Activated CD4-positive, alpha-beta T cell treated with anti-CD3 and anti-CD28 coated beads, Interleukin-2, amount 10 ng/mL, durations not matched to agents 24 days and 14 days (primary cell): Measurements from ENCODE around the gene LPCAT3. TPM values are rescaled to one million over a fixed set of nuclear protein-coding genes. Genes with fewer than 3 reads are reported as not detected.

Experiments
- DNase-seq: peaks from one replicate; pipeline ENCODE4 v3.0.0; 2022
- H3K27ac Mint-ChIP-seq: one replicate; pipeline ENCODE4 v1.8.0; 2022; ENCODE audit warnings: mild to moderate bottlenecking, mixed read lengths
- H3K27me3 Mint-ChIP-seq: one replicate; pipeline ENCODE4 v1.8.0; 2022; ENCODE audit warnings: mixed read lengths
- H3K36me3 Mint-ChIP-seq: one replicate; pipeline ENCODE4 v1.8.0; 2022; ENCODE audit warnings: low read depth, mild to moderate bottlenecking, mixed read lengths
- H3K4me1 Mint-ChIP-seq: one replicate; pipeline ENCODE4 v1.8.0; 2021; ENCODE audit warnings: mixed read lengths
- H3K4me3 Mint-ChIP-seq: one replicate; pipeline ENCODE4 v1.8.0; 2022; ENCODE audit warnings: mild to moderate bottlenecking, moderate library complexity, mixed read lengths
- H3K9me3 Mint-ChIP-seq: one replicate; pipeline ENCODE4 v1.8.0; 2021; ENCODE audit warnings: mixed read lengths
- intact Hi-C: fragments of 100-400 bp; cut with micrococcal nuclease; formaldehyde crosslinking; loops from one replicate; pipeline ENCODE4 v1.15.1; 2023
- total RNA-seq: library from RNA; stranded (reverse); gene quantifications from 2 replicates; pipeline ENCODE4 v1.2.3, GENCODE V29; 2022

Gene LPCAT3
- total RNA-seq, 1 donor from 2014 or later: 29.2 TPM

GRCh38 chr12:6954316-6955107, 63.8 kb downstream of the LPCAT3 start:
- no peak for DNase-seq
- intact Hi-C loops: loop anchor here (5.0 kb wide), 1 partner anchor 502 kb away; the partner anchor contains the start of gene TAPBPL
- Mint-ChIP-seq H3K27me3 (no peaks in the 10 kb centered on the region), H3K4me1 (peaks cover 72% of the 10 kb centered on the region), H3K4me3 (peak overlapping the region; percentile 96), H3K9me3 (no peaks in the 10 kb centered on the region), H3K36me3 (peaks cover 73% of the 10 kb centered on the region), H3K27ac (peak overlapping the region; percentile 96)

GRCh38 chr12:6953442-6954315, 64.6 kb downstream of the LPCAT3 start:
- H3K4me1 Mint-ChIP-seq: peaks cover 71% of the 10 kb centered on the region
- H3K27ac Mint-ChIP-seq: peak overlapping the region; percentile 96
- peak overlapping the region; percentile 96 for H3K4me3 Mint-ChIP-seq
- intact Hi-C loops: loop anchor here (1.0 to 5.0 kb wide), 3 partner anchors 8 to 501 kb away; partner anchors contain the start of genes C12orf57 and TAPBPL
- H3K36me3 Mint-ChIP-seq: peaks cover 70% of the 10 kb centered on the region
- no peaks in the 10 kb centered on the region for H3K27me3 Mint-ChIP-seq
- no peaks in the 10 kb centered on the region for H3K9me3 Mint-ChIP-seq
- DNase-seq: peak; percentile 96

- Mint-ChIP-seq H3K4me1 (peaks cover 69% of the 10 kb centered on the region), H3K9me3 (no peaks in the 10 kb centered on the region), H3K27me3 (no peaks in the 10 kb centered on the region), H3K27ac (peak overlapping the region; percentile 96), H3K4me3 (peak overlapping the region; percentile 96), H3K36me3 (peaks cover 62% of the 10 kb centered on the region)
- intact Hi-C loops: loop anchor here (1.0 to 5.0 kb wide), 3 partner anchors 8 to 501 kb away; partner anchors contain the start of genes C12orf57 and TAPBPL
- peak; percentile 77 for DNase-seq
These were observed 65.3 kb downstream of the LPCAT3 start for GRCh38 chr12:6952863-6953441.

GRCh38 chr12:6952121-6952862, 66.0 kb downstream of the LPCAT3 start:
- DNase-seq: peak; percentile 78
- peaks cover 70% of the 10 kb centered on the region for H3K4me1 Mint-ChIP-seq

GRCh38 chr12:6951551-6952120, 66.6 kb downstream of the LPCAT3 start:
- Mint-ChIP-seq H3K4me1 (peaks cover 69% of the 10 kb centered on the region), H3K27ac (peak overlapping the region; percentile 96), H3K9me3 (no peaks in the 10 kb centered on the region), H3K36me3 (peaks cover 55% of the 10 kb centered on the region), H3K4me3 (peak overlapping the region; percentile 96), H3K27me3 (no peaks in the 10 kb centered on the region)
- no peak for DNase-seq
- intact Hi-C loops: loop anchor here (5.0 kb wide), 1 partner anchor 499 kb away; the partner anchor contains the start of gene TAPBPL

More at GRCh38 chr12:6952121-6952862, 66.0 kb downstream of the LPCAT3 start:
- intact Hi-C loops: loop anchor here (5.0 kb wide), 1 partner anchor 500 kb away; the partner anchor contains the start of gene TAPBPL
- H3K27me3 Mint-ChIP-seq: no peaks in the 10 kb centered on the region
- peak overlapping the region; percentile 96 for H3K27ac Mint-ChIP-seq
- H3K9me3 Mint-ChIP-seq: no peaks in the 10 kb centered on the region
- peaks cover 58% of the 10 kb centered on the region for H3K36me3 Mint-ChIP-seq
- peak overlapping the region; percentile 96 for H3K4me3 Mint-ChIP-seq

DNA sequence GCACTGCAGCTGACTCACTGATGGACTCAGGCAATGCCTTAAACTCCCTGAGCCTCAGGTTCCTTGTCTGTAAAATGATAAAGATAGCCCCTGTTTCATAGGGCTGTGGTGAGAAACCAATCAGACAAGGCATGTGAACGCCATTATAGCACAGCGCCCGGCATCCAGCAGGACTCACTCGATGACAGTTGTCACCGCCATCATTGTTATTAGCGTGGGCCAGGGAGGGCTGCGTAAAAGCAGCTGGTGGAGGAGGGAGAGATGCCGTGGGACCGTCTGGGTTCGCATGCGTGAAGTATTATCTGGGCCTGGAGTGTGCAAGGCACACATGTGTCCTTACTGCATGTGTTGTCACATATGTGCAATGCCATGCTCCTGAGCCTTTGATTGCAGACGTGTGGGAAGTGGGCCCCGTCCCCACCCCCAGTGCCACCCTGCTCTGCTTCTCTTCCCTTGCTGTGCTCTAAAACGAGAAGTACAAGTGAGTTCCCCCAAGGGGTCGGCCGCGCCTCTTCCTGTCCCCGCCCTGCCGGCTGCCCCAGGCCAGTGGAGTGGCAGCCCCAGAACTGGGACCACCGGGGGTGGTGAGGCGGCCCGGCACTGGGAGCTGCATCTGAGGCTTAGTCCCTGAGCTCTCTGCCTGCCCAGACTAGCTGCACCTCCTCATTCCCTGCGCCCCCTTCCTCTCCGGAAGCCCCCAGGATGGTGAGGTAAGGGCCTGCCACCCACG, 67.3 kb downstream of the LPCAT3 start, which contains the start of gene PTPN6:
Gene PTPN6, plus strand, starts transcription at position 546 of the 730 bp plus-strand sequence. Its CDS starts 157 bp downstream, at position 703.
- peak within 1 kb of the TSS; percentile 96 for H3K4me3 Mint-ChIP-seq
- H3K27ac Mint-ChIP-seq: peak within 1 kb of the TSS; percentile 96
- H3K27me3 Mint-ChIP-seq: no peaks in the 10 kb centered on the region
- peak; percentile 88 for DNase-seq
- H3K9me3 Mint-ChIP-seq: no peaks in the 10 kb centered on the region
- H3K4me1 Mint-ChIP-seq: peaks cover 68% of the 10 kb centered on the region
- H3K36me3 Mint-ChIP-seq: peaks cover 51% of the 10 kb centered on the region
- intact Hi-C loops: loop anchor here (1.0 to 5.0 kb wide), 2 partner anchors 19 to 499 kb away; partner anchors contain the start of genes EMG1, PHB2 and TAPBPL

GRCh38 chr12:6950401-6950801, 67.9 kb downstream of the LPCAT3 start:
- H3K4me1 Mint-ChIP-seq: peaks cover 68% of the 10 kb centered on the region
- peak; percentile 80 for DNase-seq
- H3K4me3 Mint-ChIP-seq: peak overlapping the region; percentile 96
- H3K27ac Mint-ChIP-seq: peak overlapping the region; percentile 96
- H3K36me3 Mint-ChIP-seq: peaks cover 50% of the 10 kb centered on the region
- H3K9me3 Mint-ChIP-seq: no peaks in the 10 kb centered on the region
- no peaks in the 10 kb centered on the region for H3K27me3 Mint-ChIP-seq
- intact Hi-C loops: loop anchor here (1.0 to 5.0 kb wide), 2 partner anchors 20 to 498 kb away; partner anchors contain the start of genes EMG1, PHB2 and TAPBPL

DNA sequence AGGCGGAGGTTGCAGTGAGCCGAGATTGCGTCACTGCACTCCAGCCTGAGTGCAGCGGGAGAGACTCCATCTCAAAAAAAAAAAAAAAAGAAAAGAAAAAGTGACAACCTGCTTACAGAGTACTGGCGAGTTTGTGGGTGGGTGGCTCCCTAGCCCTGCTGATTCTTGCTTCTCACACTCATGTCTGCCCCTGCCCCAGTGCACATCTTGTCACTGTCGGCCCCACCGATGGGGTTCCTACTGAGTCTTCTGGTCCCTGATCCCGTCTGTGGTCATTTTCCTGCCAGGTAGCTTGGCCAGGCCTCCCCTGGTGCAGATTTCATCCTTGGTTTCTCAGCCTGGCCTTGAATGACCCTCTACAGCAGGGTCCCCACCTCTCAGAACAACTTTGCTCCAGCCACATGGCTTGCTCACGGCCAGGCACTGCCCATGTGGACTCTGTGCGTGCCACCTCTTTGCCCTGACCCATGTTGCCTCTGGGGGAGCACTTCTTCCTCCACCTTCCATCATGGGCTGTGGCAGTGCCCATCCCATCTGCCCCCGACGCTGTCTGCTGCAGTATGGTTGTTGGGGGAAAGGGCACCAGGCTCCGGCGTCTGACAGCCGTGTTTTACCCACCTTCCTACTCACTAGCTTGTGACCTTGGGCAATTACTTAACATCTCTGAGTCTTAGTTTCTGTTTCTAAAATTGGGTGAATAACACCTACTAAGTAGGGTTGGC, 69.2 kb downstream of the LPCAT3 start:
- no peak for DNase-seq
- no peaks in the 10 kb centered on the region for H3K27me3 Mint-ChIP-seq
- peaks cover 43% of the 10 kb centered on the region for H3K36me3 Mint-ChIP-seq
- H3K4me1 Mint-ChIP-seq: peaks cover 67% of the 10 kb centered on the region
- peak overlapping the region; percentile 96 for H3K4me3 Mint-ChIP-seq
- H3K27ac Mint-ChIP-seq: peak overlapping the region; percentile 91
- intact Hi-C loops: no loop called here
- H3K9me3 Mint-ChIP-seq: no peaks in the 10 kb centered on the region

GRCh38 chr12:6947615-6948014, 70.7 kb downstream of the LPCAT3 start:
- Mint-ChIP-seq H3K9me3 (no peaks in the 10 kb centered on the region), H3K36me3 (peaks cover 35% of the 10 kb centered on the region), H3K27me3 (no peaks in the 10 kb centered on the region), H3K27ac (peak overlapping the region; percentile 82), H3K4me3 (peak overlapping the region; percentile 93), H3K4me1 (peaks cover 69% of the 10 kb centered on the region)
- no peak for DNase-seq
- intact Hi-C loops: no loop called here

GRCh38 chr12:6946920-6947374, 71.3 kb downstream of the LPCAT3 start:
- no peak for DNase-seq
- Mint-ChIP-seq H3K27ac (peak overlapping the region; percentile 98), H3K36me3 (peaks cover 34% of the 10 kb centered on the region), H3K4me1 (peaks cover 75% of the 10 kb centered on the region), H3K9me3 (no peaks in the 10 kb centered on the region), H3K4me3 (peak overlapping the region; percentile 93), H3K27me3 (no peaks in the 10 kb centered on the region)
- intact Hi-C loops: no loop called here
